ENCODE data around the gene SH3RF3.
"Not testable (repeated sequence)": the region's sequence is repeated elsewhere in the genome, so short reads cannot be mapped to it uniquely, and the experiment has no call there.

Gene SH3RF3

GRCh38 chr2:109160714-109161440 lies 31.9 kb downstream of the SH3RF3 start:
- peak; percentile 90 for DNase-seq

DNA sequence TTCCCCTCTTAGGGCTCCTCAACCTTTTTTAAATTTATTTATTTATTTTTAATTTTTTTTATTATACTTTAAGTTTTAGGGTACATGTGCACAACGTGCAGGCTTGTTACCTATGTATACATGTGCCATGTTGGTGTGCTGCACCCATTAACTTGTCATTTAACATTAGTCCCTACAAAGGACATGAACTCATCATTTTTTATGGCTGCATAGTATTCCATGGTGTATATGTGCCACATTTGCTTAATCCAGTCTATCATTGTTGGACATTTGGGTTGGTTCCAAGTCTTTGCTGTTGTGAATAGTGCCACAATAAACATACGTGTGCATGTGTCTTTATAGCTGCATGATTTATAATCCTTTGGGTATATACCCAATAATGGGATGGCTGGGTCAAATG lies 33.4 kb downstream of the SH3RF3 start:
- not testable (repeated sequence) for DNase-seq

DNA sequence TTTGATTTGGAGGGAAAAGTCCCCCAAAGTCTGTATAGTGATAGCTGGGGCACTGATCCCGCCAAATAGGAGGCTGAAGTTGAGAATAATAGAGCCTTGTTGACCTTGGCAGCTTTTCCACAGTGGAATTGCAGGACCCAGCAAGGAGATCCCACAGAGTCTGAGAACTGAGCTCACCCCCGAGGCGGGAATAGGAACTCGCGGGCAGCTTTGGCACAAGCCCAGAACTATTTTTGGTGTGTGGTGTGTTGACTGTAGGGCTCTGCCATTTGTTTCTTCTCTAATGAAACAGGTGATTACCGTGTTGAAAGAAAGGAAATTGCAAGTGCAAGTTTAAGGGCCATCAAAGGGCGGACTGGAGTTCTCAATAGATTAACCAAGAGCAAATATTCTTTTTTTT lies 34.0 kb downstream of the SH3RF3 start:
- DNase-seq: no peak

- no peak for DNase-seq
Measured at GRCh38 chr2:109164311-109164710, 35.3 kb downstream of the SH3RF3 start.

DNA sequence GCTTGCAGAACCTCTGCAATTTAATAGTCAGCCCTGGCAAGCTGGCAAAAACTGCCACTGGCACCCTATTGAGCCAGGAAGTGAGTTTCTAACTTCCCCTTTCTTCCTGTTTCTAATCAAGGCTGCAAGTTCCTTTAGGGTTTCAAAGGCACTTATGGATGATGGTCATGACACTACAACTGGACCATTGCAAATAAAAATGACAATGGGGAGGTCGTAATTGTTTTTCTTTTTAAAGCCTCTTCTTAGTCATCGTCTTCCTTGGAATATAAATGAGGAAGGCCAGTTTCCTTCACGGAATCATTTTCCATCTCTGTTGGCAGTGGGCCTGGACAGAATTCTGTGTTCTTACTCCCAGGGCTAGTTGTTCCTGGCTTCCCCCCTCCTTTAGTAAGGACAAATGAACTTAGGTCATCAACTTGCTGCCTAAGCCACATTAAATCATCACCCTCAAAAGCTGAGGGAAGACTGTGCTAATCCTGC lies 35.8 kb downstream of the SH3RF3 start:
- no peak for DNase-seq

DNA sequence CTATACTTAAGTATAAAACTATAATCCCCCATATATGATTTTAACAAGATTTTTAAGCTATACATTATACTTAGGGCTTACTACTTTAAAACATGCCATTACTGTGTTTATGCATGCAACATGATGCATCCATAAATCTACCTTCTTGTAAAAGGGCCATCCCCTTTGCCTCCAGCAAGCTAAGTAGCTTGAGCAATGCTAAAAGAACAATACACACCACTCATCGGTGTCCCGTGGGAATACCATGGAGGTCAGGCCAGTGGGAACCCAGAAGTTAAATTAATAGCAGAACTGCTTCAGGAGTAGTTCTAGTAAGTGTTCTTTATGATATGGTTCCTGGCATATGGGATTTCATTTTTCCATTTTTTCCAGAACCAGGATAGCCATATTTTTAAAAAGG lies 37.8 kb downstream of the SH3RF3 start:
- DNase-seq: no peak

- DNase-seq: no peak
Measured at GRCh38 chr2:109168086-109168485, 39.1 kb downstream of the SH3RF3 start.

GRCh38 chr2:109168716-109169115 lies 39.7 kb downstream of the SH3RF3 start:
- DNase-seq: no peak

DNA sequence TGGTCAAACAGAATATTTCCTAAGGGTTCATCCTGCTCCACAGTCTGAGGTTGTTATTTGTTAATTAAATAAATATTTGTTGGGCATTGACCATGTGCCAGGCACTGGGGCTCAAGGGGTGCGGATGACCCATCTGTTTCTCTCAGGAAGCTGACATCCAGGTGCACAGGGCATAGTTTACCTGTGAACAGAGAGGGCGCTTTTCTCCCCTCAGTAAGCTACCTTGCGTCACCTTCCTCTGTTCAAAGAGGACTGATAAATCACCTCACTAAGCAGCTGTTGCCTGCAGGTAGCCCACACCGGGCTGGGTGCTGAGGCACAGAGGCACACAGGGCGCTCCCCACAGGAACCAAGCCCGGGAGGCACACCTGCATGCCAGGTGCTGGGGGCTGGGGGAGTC lies 41.6 kb downstream of the SH3RF3 start:
- no peak for DNase-seq

DNA sequence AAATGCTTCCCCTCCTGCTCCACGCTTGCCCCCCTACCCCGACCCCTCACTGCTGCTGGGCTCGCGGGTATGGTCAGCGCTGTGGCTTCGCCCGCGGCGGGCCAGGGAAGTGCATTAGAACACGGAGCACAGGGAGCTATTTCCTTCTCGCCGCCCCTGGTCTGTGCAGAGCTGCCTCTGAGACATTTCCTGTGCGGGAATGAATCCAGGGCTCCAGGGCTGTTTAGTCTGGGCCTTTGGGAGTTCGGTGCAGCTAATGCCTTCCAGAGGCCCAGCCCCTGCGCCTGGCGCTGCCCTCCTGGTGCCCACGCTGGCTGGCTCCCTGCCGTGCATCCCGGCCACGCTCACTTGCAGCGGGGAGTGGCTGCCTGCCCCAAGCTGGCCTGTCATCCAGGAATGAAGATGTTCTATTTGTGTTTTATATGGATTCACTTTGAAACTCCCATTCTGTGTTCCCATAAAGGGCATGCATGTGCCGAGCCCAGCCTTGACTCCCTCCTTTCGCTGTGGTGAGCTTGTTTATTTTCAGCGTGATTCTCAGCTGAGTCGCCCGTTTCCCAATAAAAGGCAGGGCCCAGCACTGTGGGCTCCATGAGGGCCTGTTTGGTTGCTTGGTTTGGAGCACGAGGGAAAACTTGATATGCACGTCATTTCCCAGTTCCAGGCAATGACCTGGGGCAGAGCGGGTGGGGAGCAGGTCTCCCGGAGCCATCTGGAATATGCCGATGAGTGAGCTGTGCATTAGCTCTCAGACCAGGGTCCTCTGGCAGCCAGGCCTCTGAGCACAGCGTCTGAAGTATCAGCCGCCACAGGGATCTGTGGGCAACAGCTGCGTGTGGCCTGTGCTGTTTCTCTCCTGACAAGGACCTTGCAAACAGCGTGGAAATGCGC lies 42.7 kb downstream of the SH3RF3 start:
- no peak for DNase-seq

DNA sequence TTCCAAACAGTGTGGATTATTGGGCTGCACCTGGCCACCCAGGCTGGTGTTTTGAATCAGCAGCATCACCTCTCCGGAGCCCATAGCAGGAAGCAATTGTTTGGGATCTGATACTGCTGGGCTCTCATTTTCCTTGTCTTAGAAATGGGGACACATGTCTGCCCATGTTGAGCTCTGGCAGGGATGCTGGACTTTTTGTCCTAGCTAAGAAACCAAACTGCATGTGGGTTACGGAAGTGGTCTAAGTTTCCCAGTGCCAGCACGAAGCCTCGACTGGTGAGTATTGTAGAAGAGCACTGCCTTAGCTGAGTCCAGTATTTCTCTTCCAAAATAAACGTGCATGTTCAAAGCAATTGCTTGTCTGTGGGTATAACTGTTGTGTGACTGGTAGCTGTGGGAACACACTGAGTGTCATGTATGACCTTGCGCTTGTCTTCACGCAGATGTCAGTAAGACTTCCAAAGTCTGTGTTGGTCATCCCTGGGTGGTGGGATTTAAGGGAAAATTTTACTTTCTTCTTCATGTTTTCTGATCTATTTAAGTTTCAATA lies 43.6 kb downstream of the SH3RF3 start:
- DNase-seq: no peak

- DNase-seq: no peak
Measured at GRCh38 chr2:109173311-109174171, 44.5 kb downstream of the SH3RF3 start.

DNA sequence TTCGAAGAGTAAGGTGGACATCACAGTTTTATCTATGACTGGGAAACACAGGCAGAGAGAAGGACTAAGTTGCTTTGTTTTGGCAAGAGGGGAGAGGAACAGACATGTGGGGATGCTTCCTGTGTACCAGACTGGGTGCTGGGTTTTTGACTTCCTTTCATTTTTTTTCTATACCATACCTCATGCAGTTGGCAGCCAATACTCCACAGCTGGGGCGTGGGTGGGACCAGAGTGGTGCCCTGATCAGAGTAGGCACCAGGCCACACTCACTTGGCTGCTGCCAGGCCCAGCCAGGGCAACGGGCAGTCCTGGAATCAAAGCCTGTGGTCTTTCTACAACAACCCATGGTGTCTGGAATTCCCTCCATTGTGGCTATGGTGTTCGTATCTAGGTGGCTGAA lies 45.2 kb downstream of the SH3RF3 start:
- no peak for DNase-seq

DNA sequence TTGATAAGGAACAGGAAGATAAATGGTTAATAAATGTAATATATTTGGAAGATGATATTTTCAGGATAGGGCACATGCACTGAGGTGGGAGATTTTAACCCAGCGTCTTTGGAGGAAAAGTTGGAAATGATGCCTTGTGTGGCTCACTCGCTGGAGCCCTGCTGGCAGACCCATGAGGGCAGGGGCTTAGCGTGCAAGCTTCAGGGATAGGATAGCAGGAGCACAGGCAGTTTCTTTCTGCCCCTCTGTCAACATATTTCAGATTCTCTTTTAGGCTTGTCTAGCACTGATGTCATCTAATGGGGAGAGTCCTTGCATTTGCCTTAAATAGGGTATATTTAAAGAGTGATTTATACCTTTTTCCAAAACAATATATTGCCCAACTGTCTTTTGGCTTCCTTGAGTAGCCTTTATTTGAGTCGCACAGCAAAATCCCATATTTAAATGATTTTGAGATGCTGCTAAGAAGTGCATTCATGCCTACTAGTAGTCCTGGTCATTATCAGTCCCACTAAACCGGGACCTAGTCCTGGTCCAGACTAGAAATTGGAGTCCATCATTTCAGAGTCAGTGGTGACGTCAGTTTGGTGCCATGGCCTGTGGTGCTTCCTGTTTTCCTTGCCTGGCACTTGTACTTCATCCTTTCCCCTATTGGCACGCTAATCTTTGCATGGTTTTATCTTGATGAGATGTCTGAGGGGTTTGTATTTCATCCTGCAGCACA lies 45.8 kb downstream of the SH3RF3 start:
- DNase-seq: no peak

DNA sequence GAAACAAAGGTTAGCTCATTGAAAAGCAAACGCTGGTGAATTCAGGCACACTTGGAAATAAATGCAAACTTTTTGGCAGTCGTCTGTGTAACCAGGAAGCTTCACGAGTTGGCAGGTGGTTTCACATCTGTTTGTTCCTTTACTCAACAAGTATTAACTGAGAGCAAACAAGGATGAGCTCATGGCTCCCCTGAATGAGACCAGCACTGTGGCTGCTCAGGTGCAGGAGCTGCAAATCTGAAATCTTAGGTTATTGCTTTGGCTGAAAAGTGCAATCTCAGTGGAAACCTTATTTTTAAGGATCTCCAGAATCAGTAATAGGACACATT lies 46.3 kb downstream of the SH3RF3 start:
- no peak for DNase-seq

- peak; percentile 73 for DNase-seq
Measured at GRCh38 chr2:109176928-109177327, 47.9 kb downstream of the SH3RF3 start.

- DNase-seq: no peak
Measured at GRCh38 chr2:109177635-109178034, 48.6 kb downstream of the SH3RF3 start.

DNA sequence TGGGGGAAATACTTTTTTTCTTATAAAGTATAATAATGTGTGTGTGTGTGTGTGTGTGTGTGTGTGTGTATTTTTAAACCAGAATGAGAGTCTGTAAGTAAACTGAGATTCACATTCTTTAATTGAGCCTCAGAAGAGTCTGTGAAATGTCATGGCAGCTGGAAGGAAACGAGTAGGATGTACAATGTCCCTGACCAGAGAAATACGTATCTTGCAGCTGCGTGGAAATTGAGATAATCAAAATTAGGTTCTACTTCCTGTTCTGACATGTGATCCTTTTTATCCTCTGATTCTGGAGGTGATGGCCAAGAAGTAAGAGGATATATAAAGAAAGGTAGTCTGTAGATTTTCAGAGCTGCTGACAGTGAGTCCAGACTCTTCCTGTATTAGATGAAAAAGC lies 50.0 kb downstream of the SH3RF3 start:
- no peak for DNase-seq

DNA sequence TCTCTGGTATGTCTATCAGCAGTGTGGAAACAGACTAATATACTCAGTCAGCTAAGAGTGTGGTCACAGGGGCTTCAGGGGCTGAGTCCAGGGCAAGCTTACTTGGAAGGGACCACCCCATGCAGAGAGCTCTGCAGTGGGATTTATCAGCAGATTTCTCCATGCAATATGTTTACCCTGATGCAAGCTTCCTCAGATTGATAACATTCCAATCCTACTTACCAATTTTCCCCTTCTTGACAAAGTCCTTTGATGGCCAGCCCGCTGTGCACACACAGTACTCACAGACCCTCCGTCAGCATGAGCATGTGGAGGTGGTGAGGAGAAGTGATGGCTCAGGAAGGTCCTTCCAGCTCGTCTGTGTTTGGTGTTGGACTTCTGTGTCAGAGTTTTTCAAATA lies 51.8 kb downstream of the SH3RF3 start:
- DNase-seq: no peak

DNA sequence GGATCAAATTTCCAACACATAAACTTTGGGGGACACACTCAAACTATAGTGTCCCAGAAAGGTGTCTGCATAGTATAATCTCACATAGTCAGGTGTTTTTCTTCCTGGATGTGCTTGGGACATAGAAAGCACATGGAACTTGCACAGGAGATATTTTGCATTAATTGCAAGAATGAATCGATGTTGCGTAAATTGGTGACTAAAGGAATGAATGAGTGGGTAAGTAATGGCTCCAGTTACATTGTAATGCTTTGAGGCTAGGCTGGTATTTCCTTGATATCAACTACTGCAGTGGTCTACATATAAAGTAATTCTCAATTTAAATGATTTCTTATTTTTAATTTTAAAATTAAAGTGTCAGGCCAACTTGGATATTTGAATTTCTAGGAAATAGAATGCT lies 53.4 kb downstream of the SH3RF3 start:
- DNase-seq: no peak

GRCh38 chr2:109183871-109184270 lies 54.9 kb downstream of the SH3RF3 start:
- no peak for DNase-seq

GRCh38 chr2:109184368-109184767 lies 55.4 kb downstream of the SH3RF3 start:
- DNase-seq: no peak
